Ascending aorta (tissue), 2 donors: ENCODE data around the gene IL22. TPM values are rescaled to one million over a fixed set of nuclear protein-coding genes. Genes with fewer than 3 reads are reported as not detected.
"Not testable (repeated sequence)": the region's sequence is repeated elsewhere in the genome, so short reads cannot be mapped to it uniquely, and the experiment has no call there.

Experiments
- DNase-seq, 2 donors: peaks; one replicate each; pipeline ENCODE4 v3.0.0-alpha.2; 2019; ENCODE audit warnings: low spot score in 2 of 2
- H3K27ac ChIP-seq, 2 donors: fragments of 200-600 bp; sonication (generic); one replicate each; pipeline ENCODE4 v1.5.1; 2016 to 2017; ENCODE audit warnings: mild to moderate bottlenecking in 1 of 2
- H3K27me3 ChIP-seq: fragments of 200-600 bp; sonication (generic); one replicate; pipeline ENCODE4 v1.5.1; 2017
- H3K36me3 ChIP-seq, 2 donors: fragments of 200-600 bp; sonication (generic); one replicate each; pipeline ENCODE4 v1.5.1; 2016
- H3K4me1 ChIP-seq, 2 donors: fragments of 200-600 bp; sonication (generic); one replicate each; pipeline ENCODE4 v1.5.1; 2016 to 2017; ENCODE audit warnings: mild to moderate bottlenecking in 1 of 2
- H3K4me3 ChIP-seq, 2 donors: fragments of 200-600 bp; sonication (generic); one replicate each; pipeline ENCODE4 v1.5.1; 2016 to 2017; ENCODE audit warnings: mild to moderate bottlenecking in 1 of 2
- H3K9me3 ChIP-seq, 2 donors: fragments of 200-600 bp; sonication (generic); one replicate each; pipeline ENCODE4 v1.5.1; 2016
- intact Hi-C: fragments of 100-400 bp; cut with DNase I; formaldehyde crosslinking; loops from one replicate; pipeline ENCODE4 v1.15.1; 2023
- total RNA-seq: library from RNA; depleted of rRNA; stranded (reverse); fragments of >200 nt; gene quantifications from one replicate; pipeline ENCODE4 v1.1.0, GENCODE V29; 2016
- TF ChIP-seq, protein P1 (sequence below), 3 experiments: fragments of 200-600 bp in 2 of 3; fragments of 450-650 bp in 1 of 3; sonication (generic) in 2 of 3; IDR thresholded peaks; one replicate each; pipeline ENCODE4 v1.5.1; 2016 to 2019; ENCODE audit warnings: antibody characterized with exemption in 3 of 3, mild to moderate bottlenecking in 1 of 3, moderate library complexity in 1 of 3

Gene IL22
- total RNA-seq, 1 donor from 2014 or later: not detected

DNA sequence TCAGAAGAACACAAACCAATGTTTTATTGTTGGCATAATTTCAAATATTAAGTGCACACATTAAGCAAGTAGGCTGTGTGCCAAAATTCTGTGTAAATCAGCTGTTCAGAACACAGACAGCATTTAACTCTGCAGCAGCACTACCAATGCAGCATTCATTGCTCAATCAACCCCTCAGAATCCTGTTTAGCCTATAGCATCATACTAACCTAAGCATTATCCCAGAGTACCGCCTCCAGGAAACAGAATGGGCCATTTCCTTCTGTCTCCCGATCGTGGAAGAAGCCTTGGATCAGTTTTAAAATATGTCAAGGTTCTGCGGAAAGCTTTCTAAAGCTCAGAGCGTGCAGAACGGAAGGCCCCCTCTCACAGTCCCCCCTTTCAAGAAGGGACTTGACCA, 31.1 kb downstream of the IL22 start:
- Histone ChIP-seq H3K27ac (no peak overlapping the region), H3K4me1 (no peaks in the 10 kb centered on the region), H3K27me3 (no peaks in the 10 kb centered on the region), H3K9me3 (no peaks in the 10 kb centered on the region), H3K36me3 (no peaks in the 10 kb centered on the region), H3K4me3 (no peak overlapping the region)
- TF ChIP-seq, protein P1, sequence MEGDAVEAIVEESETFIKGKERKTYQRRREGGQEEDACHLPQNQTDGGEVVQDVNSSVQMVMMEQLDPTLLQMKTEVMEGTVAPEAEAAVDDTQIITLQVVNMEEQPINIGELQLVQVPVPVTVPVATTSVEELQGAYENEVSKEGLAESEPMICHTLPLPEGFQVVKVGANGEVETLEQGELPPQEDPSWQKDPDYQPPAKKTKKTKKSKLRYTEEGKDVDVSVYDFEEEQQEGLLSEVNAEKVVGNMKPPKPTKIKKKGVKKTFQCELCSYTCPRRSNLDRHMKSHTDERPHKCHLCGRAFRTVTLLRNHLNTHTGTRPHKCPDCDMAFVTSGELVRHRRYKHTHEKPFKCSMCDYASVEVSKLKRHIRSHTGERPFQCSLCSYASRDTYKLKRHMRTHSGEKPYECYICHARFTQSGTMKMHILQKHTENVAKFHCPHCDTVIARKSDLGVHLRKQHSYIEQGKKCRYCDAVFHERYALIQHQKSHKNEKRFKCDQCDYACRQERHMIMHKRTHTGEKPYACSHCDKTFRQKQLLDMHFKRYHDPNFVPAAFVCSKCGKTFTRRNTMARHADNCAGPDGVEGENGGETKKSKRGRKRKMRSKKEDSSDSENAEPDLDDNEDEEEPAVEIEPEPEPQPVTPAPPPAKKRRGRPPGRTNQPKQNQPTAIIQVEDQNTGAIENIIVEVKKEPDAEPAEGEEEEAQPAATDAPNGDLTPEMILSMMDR (IDR thresholded peaks at IDR 0.05): no peak
- intact Hi-C loops: no loop called here
- DNase-seq: no peak

DNA sequence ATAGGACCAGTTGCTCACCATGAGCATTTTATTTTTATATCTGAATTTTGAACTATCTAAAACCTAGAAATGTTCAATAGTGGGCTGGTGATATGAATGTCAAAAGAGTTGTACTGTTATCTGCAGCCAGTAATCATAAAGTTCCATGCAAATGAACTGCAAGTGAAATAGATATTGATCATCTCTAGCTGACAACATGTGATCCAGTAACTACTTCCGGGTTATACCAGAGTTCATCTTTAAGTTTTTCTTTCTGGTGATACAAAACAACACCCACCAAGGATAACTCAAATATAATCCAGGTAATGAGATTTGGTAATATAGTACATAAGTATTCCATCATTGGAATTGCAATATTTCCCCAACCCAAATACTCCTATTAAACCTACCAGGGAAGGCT, 31.9 kb downstream of the IL22 start:
- H3K4me1 ChIP-seq: no peaks in the 10 kb centered on the region
- TF ChIP-seq, protein P1 (IDR thresholded peaks at IDR 0.05): no peak
- H3K27ac ChIP-seq: no peak overlapping the region
- H3K4me3 ChIP-seq: no peak overlapping the region
- H3K9me3 ChIP-seq: no peaks in the 10 kb centered on the region
- intact Hi-C loops: no loop called here
- no peaks in the 10 kb centered on the region for H3K27me3 ChIP-seq
- H3K36me3 ChIP-seq: no peaks in the 10 kb centered on the region
- no peak for DNase-seq

DNA sequence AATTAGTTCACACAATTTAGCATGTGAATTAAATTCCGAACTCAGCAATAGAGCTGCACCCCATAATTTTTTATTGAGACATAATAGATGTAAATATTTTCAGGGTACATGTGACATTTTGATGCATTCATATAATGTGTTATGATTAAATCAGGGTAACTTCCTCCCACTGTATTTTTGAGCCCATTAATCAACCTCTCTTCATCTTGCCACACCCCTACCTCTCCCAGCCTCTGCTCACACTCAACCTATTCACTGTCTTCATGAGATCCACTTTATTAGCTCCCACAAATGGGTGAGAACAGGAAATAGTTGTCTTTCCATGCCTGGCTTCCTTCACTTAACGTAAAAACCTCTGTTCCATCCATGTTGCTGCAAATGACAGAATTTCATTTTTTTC, 42.5 kb downstream of the IL22 start:
- TF ChIP-seq, protein P1 (IDR thresholded peaks at IDR 0.05): no peak
- Histone ChIP-seq H3K9me3 (no peaks in the 10 kb centered on the region), H3K36me3 (no peaks in the 10 kb centered on the region), H3K4me1 (no peaks in the 10 kb centered on the region), H3K27me3 (no peaks in the 10 kb centered on the region), H3K27ac (no peak overlapping the region), H3K4me3 (no peak overlapping the region)
- no peak for DNase-seq
- intact Hi-C loops: no loop called here

DNA sequence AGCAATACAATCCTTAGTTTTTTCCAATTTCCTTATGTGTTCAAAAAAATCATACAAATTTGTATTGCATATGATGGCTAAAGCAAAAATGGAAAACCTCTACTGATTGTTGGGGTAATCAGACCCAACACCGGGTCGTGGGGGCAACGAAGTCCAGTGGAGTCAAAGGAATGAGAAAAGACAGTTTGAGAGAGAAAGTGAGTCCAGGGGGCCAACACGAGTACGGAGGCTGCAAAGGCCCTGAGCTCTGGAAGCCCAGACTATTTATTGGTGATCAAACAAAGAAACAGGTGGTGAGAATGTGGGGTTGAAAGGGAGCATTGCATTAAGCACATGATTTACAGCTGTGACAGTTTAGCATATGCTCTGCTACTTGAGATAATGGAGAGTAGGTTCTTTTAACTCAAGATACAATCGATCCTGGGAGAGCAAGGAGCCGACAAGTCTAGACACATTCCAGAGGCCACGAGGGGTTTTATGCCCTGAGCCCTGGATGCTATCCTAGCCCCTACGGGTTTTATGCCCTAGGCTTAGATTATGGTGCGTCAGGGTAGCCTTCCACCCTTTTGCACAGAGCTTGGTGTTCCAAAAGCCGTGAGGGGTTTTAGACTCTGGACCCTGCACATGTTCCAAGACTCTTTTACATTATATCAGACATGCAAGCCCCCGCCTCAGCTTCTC, 44.2 kb downstream of the IL22 start:
- H3K4me1 ChIP-seq, intact Hi-C loops, H3K27ac ChIP-seq, DNase-seq, H3K4me3 ChIP-seq, H3K9me3 ChIP-seq, H3K27me3 ChIP-seq, H3K36me3 ChIP-seq: not testable (repeated sequence)

DNA sequence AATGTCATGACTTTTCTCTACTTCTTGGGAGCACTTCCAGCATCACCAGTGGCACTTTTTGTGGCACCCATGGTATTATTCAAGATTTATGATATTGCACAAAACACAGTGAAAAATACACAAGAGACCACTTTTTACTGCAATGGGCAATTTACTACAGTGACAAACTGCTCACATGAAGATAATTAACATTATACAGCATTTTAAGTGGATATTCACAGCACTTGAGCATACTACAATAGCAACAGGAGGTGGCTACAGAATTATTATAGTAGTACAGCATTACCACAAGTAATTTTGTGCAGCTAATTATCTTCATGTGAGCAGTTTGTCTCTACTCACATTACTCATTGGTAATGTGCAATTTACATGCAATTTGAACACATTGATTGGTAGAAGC, 46.1 kb downstream of the IL22 start:
- no peaks in the 10 kb centered on the region for H3K4me1 ChIP-seq
- no peaks in the 10 kb centered on the region for H3K9me3 ChIP-seq
- TF ChIP-seq, protein P1 (IDR thresholded peaks at IDR 0.05): no peak
- no peak for DNase-seq
- H3K36me3 ChIP-seq: no peaks in the 10 kb centered on the region
- H3K27ac ChIP-seq: no peak overlapping the region
- no peaks in the 10 kb centered on the region for H3K27me3 ChIP-seq
- intact Hi-C loops: no loop called here
- no peak overlapping the region for H3K4me3 ChIP-seq

DNA sequence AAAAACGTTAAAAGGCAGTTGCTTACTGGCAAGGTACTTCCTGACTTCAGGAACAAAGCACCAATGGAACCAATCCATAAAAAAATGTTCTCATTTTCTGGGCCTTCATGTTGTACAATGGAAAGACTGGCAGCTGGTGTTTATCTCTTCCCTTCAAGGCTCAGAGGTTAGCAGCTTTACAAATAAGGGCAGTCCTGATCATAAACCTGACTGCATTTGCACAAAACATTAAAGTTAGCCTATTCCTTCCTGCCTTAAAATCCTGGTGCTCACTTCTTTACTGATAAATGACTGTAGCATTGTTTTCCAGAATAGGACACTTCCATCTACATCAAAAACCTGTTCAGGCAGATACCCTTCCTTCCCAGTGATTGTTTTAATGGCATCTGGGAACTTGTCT, 47.0 kb downstream of the IL22 start:
- TF ChIP-seq, protein P1 (IDR thresholded peaks at IDR 0.05): no peak
- Histone ChIP-seq H3K36me3 (no peaks in the 10 kb centered on the region), H3K4me1 (no peaks in the 10 kb centered on the region), H3K4me3 (no peak overlapping the region), H3K9me3 (no peaks in the 10 kb centered on the region), H3K27ac (no peak overlapping the region), H3K27me3 (no peaks in the 10 kb centered on the region)
- DNase-seq: no peak
- intact Hi-C loops: no loop called here
